Esophagus muscularis mucosa (tissue), 4 donors: ENCODE measurements around the gene GOLGA6L6.
"Not testable (repeated sequence)": the region's sequence is repeated elsewhere in the genome, so short reads cannot be mapped to it uniquely, and the experiment has no call there.

Experiments used
- EP300 ChIP-seq: sonication (generic); formaldehyde crosslinking; IDR thresholded peaks from one replicate; pipeline ENCODE4 v1.6.1; 2017; ENCODE audit warnings: antibody characterized with exemption
- POLR2A ChIP-seq: fragments of 450-650 bp; IDR thresholded peaks from one replicate; pipeline ENCODE4 v1.6.1; 2017; ENCODE audit warnings: antibody characterized with exemption, moderate library complexity, mild to moderate bottlenecking, low read depth
- TF ChIP-seq, protein P1 (sequence below), 3 experiments: fragments of 200-600 bp in 2 of 3; fragments of 450-650 bp in 1 of 3; sonication (generic) in 2 of 3; IDR thresholded peaks; one replicate each; pipeline ENCODE4 v1.5.1; 2017 to 2019; ENCODE audit warnings: antibody characterized with exemption in 3 of 3, mild to moderate bottlenecking in 2 of 3, moderate library complexity in 1 of 3

DNA sequence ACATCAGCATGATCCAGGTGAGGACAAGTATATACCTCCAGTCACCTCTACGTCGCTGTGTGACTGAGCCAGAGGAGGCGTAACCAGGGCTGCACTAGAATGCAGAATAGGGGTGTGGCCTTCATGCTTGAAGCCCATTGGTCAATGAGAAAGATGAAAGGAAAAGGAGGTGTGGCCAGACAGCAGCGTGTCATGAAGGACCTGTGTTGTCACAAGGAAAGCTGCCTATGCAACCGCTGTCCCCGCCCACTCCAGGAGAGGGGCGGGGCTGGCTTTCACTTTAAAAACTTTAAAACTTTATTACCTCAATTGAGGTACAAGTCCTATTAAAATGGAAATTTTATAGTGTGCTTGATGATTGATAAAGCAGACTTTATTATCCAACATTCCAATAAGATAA is at the start of gene GOLGA6L6:
- TF ChIP-seq POLR2A, EP300: not testable (repeated sequence)
- TF ChIP-seq, protein P1, sequence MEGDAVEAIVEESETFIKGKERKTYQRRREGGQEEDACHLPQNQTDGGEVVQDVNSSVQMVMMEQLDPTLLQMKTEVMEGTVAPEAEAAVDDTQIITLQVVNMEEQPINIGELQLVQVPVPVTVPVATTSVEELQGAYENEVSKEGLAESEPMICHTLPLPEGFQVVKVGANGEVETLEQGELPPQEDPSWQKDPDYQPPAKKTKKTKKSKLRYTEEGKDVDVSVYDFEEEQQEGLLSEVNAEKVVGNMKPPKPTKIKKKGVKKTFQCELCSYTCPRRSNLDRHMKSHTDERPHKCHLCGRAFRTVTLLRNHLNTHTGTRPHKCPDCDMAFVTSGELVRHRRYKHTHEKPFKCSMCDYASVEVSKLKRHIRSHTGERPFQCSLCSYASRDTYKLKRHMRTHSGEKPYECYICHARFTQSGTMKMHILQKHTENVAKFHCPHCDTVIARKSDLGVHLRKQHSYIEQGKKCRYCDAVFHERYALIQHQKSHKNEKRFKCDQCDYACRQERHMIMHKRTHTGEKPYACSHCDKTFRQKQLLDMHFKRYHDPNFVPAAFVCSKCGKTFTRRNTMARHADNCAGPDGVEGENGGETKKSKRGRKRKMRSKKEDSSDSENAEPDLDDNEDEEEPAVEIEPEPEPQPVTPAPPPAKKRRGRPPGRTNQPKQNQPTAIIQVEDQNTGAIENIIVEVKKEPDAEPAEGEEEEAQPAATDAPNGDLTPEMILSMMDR (IDR thresholded peaks at IDR 0.05), result not testable (repeated sequence)
